ENCODE data around the gene HMOX1. TPM values are rescaled to one million over a fixed set of nuclear protein-coding genes. Genes with fewer than 3 reads are reported as not detected.
A peak's percentile ranks its signal among the peaks of the same experiment; 100 is the strongest.

Gene HMOX1
- 1.6 to 2.8 TPM (median 1.6 TPM) in 3 replicates for total RNA-seq

- Mint-ChIP-seq H3K4me1 (peaks cover 36% of the 10 kb centered on the region), H3K9me3 (no peaks in the 10 kb centered on the region), H3K4me3 (peak within 1 kb of the TSS; percentile 58), H3K27ac (no peak within 1 kb of the TSS), H3K27me3 (ENCODE audit: low read depth) (no peaks in the 10 kb centered on the region), H3K36me3 (no peaks in the 10 kb centered on the region)
- peak; percentile 55 to 76 for DNase-seq (ENCODE audit: low spot score in 2 of 2, unreplicated experiment in 2 of 2)
- no peak for TF ChIP-seq CTCF (IDR thresholded peaks at IDR 0.05; ENCODE audit: unreplicated experiment)
These were observed at the start of gene HMOX1 for GRCh38 chr22:35380537-35381423. TSS of gene HMOX1 (plus strand) at chr22:35381096. CDS start at chr22:35381174, 78 bp downstream.

- H3K9me3 Mint-ChIP-seq: no peaks in the 10 kb centered on the region
- TF ChIP-seq CTCF (IDR thresholded peaks at IDR 0.05; ENCODE audit: unreplicated experiment): no peak
- H3K36me3 Mint-ChIP-seq: peaks cover 24% of the 10 kb centered on the region
- H3K27ac Mint-ChIP-seq: no peak overlapping the region
- no peaks in the 10 kb centered on the region for H3K27me3 Mint-ChIP-seq (ENCODE audit: low read depth)
- no peak for DNase-seq (ENCODE audit: low spot score in 2 of 2, unreplicated experiment in 2 of 2)
- H3K4me1 Mint-ChIP-seq: no peaks in the 10 kb centered on the region
- no peak overlapping the region for H3K4me3 Mint-ChIP-seq
These were observed 48.6 kb upstream of the HMOX1 start for GRCh38 chr22:35332278-35332677.

- Mint-ChIP-seq H3K4me3 (no peak overlapping the region), H3K27me3 (ENCODE audit: low read depth) (no peaks in the 10 kb centered on the region), H3K9me3 (no peaks in the 10 kb centered on the region), H3K36me3 (peaks cover 16% of the 10 kb centered on the region), H3K27ac (no peak overlapping the region), H3K4me1 (no peaks in the 10 kb centered on the region)
- DNase-seq (ENCODE audit: low spot score in 2 of 2, unreplicated experiment in 2 of 2): no peak
- TF ChIP-seq CTCF (IDR thresholded peaks at IDR 0.05; ENCODE audit: unreplicated experiment): no peak
These were observed 47.7 kb upstream of the HMOX1 start for GRCh38 chr22:35333220-35333619.

- Mint-ChIP-seq H3K27ac (no peak overlapping the region), H3K36me3 (peaks cover 16% of the 10 kb centered on the region), H3K9me3 (no peaks in the 10 kb centered on the region), H3K4me1 (no peaks in the 10 kb centered on the region), H3K27me3 (ENCODE audit: low read depth) (no peaks in the 10 kb centered on the region), H3K4me3 (no peak overlapping the region)
- no peak for TF ChIP-seq CTCF (IDR thresholded peaks at IDR 0.05; ENCODE audit: unreplicated experiment)
- DNase-seq (ENCODE audit: low spot score in 2 of 2, unreplicated experiment in 2 of 2): no peak
These were observed 46.9 kb upstream of the HMOX1 start for GRCh38 chr22:35334004-35334403.

GRCh38 chr22:35335468-35335867 is 45.4 kb upstream of the HMOX1 start:
- TF ChIP-seq CTCF (IDR thresholded peaks at IDR 0.05; ENCODE audit: unreplicated experiment): no peak
- no peaks in the 10 kb centered on the region for H3K4me1 Mint-ChIP-seq
- no peak overlapping the region for H3K27ac Mint-ChIP-seq
- no peak for DNase-seq (ENCODE audit: low spot score in 2 of 2, unreplicated experiment in 2 of 2)
- H3K4me3 Mint-ChIP-seq: no peak overlapping the region
- H3K9me3 Mint-ChIP-seq: no peaks in the 10 kb centered on the region
- peaks cover 16% of the 10 kb centered on the region for H3K36me3 Mint-ChIP-seq
- no peaks in the 10 kb centered on the region for H3K27me3 Mint-ChIP-seq (ENCODE audit: low read depth)
